GM20000 (cell line): ENCODE data around the gene AIFM3.

Experiments
- DNase-seq: peaks from one replicate; pipeline ENCODE4 v3.0.0; 2012; ENCODE audit warnings: low spot score
- TF ChIP-seq, protein P1 (sequence below): IDR thresholded peaks from 2 replicates; pipeline ENCODE4 v1.5.1; 2012; ENCODE audit warnings: mild to moderate bottlenecking, control low read depth; ENCODE audit errors: extremely low read depth, missing control alignments

Gene AIFM3

GRCh38 chr22:20992456-20993303 is 25.6 kb downstream of the AIFM3 start:
- DNase-seq = no peak
- TF ChIP-seq, protein P1, sequence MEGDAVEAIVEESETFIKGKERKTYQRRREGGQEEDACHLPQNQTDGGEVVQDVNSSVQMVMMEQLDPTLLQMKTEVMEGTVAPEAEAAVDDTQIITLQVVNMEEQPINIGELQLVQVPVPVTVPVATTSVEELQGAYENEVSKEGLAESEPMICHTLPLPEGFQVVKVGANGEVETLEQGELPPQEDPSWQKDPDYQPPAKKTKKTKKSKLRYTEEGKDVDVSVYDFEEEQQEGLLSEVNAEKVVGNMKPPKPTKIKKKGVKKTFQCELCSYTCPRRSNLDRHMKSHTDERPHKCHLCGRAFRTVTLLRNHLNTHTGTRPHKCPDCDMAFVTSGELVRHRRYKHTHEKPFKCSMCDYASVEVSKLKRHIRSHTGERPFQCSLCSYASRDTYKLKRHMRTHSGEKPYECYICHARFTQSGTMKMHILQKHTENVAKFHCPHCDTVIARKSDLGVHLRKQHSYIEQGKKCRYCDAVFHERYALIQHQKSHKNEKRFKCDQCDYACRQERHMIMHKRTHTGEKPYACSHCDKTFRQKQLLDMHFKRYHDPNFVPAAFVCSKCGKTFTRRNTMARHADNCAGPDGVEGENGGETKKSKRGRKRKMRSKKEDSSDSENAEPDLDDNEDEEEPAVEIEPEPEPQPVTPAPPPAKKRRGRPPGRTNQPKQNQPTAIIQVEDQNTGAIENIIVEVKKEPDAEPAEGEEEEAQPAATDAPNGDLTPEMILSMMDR = no peak

GRCh38 chr22:20993304-20994127 is 26.5 kb downstream of the AIFM3 start:
- TF ChIP-seq, protein P1 = no peak
- DNase-seq = no peak

DNA sequence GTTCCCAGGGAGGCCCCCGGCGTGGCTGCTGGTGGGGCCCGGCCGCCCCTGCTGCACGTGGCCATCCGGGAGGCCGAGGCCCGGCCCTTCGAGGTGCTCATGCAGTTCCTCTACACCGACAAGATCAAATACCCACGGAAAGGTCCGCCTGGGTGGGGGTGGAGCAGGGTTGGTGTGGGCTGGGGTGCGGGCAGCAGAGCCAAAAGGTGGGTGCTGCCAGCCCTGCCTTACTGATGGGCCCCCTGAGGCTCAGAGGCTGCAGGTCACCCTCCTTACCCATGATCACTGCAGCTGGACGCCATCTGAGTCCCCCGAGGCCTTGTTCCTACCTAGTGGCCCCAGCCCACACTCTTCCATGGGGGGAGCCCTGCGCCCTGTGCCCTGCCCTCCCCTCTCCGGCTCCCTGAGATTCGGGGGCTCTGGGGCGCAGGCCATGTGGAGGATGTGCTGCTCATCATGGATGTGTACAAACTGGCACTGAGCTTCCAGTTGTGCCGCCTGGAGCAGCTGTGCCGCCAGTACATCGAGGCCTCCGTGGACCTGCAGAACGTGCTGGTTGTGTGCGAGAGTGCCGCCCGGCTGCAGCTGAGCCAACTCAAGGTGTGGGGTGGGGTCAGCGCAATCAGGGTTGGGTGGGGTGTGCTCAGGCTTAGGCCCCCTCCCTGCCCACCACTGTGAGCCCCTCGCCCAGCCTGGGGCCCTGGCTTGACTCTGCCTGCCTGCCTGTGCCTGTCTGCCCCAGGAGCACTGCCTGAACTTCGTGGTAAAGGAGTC is 27.3 kb downstream of the AIFM3 start:
- TF ChIP-seq, protein P1 = no peak
- no peak for DNase-seq

DNA sequence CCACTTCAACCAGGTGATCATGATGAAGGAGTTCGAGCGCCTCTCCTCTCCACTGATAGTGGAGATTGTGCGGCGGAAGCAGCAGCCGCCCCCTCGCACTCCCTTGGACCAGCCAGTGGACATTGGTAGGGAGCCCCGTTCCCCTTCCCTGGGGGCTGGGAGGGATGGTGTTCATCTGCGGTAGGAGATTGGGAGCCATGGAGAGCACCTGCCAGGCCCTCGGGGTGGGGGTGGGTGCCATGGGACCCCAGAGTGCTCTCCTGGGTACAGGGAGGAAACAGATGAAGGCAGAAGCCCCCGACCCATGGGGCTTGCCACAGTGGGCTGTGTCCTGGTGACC is 27.8 kb downstream of the AIFM3 start:
- TF ChIP-seq, protein P1 = no peak
- no peak for DNase-seq

- TF ChIP-seq, protein P1 = no peak
- no peak for DNase-seq
Observed at GRCh38 chr22:20995329-20996030, 28.4 kb downstream of the AIFM3 start.

- DNase-seq = no peak
- TF ChIP-seq, protein P1 = no peak
Observed at GRCh38 chr22:20996031-20996410, 29.0 kb downstream of the AIFM3 start.
